Heart left ventricle (tissue), 16 donors: ENCODE data around the gene RLN1. TPM values are rescaled to one million over a fixed set of nuclear protein-coding genes. Genes with fewer than 3 reads are reported as not detected.

ENCODE experiments used
- ATAC-seq, 4 donors: fragments of 200-7000 bp; cut with Tn5 transposase; one replicate each; pipeline ENCODE4 v1.9.1; 2020 to 2022; ENCODE audit warnings: moderate library complexity in 4 of 4, mild to moderate bottlenecking in 3 of 4, moderate number of reproducible peaks in 1 of 4
- DNase-seq, 5 donors: peaks; one replicate each; pipeline ENCODE4 v3.0.0-alpha.2; 2020
- H3K27ac ChIP-seq, 12 donors: fragments of 200-600 bp; sonication (generic) in 4 of 12; one replicate each; pipeline versions ENCODE4 v1.5.0 to v1.8.0; 2016 to 2022; ENCODE audit warnings: mild to moderate bottlenecking in 2 of 12
- H3K27me3 ChIP-seq, 9 donors: fragments of 200-600 bp; sonication (generic) in 2 of 9; one replicate each; pipeline versions ENCODE4 v1.5.1 to v1.8.0; 2016 to 2022; ENCODE audit warnings: mild to moderate bottlenecking in 3 of 9
- H3K36me3 ChIP-seq, 9 donors: fragments of 200-600 bp; sonication (generic) in 2 of 9; one replicate each; pipeline versions ENCODE4 v1.5.0 to v1.8.0; 2018 to 2022; ENCODE audit warnings: mild to moderate bottlenecking in 2 of 9
- H3K4me1 ChIP-seq, 12 donors: fragments of 200-600 bp; sonication (generic) in 4 of 12; one replicate each; pipeline versions ENCODE4 v1.5.0 to v1.8.0; 2016 to 2022; ENCODE audit warnings: mild to moderate bottlenecking in 3 of 12
- H3K4me3 ChIP-seq, 12 donors: fragments of 200-600 bp; sonication (generic) in 4 of 12; one replicate each; pipeline versions ENCODE4 v1.5.0 to v1.8.0; 2017 to 2022; ENCODE audit warnings: mild to moderate bottlenecking in 9 of 12, moderate library complexity in 4 of 12
- H3K9me3 ChIP-seq, 12 donors: fragments of 200-600 bp; sonication (generic) in 4 of 12; one replicate each; pipeline versions ENCODE4 v1.5.0 to v1.8.0; 2016 to 2022; ENCODE audit warnings: mild to moderate bottlenecking in 1 of 12
- CTCF ChIP-seq, 12 donors: fragments of 200-600 bp; sonication (generic) in 4 of 12; IDR thresholded peaks; one replicate each; pipeline versions ENCODE4 v1.5.0 to v1.8.0; 2018 to 2022; ENCODE audit warnings: antibody characterized with exemption in 12 of 12, mild to moderate bottlenecking in 5 of 12
- POLR2A ChIP-seq, 2 donors: fragments of 450-650 bp; IDR thresholded peaks; one replicate each; pipeline ENCODE4 v1.6.1; 2017; ENCODE audit warnings: antibody characterized with exemption in 2 of 2, mild to moderate bottlenecking in 2 of 2, moderate library complexity in 2 of 2
- WGBS, 4 donors: extraction: QIAGEN DNeasy Blood & Tissue Kit in 2 of 4; methylation state at CpG; one replicate each; pipeline versions ENCODE4 v1.1.5 to v1.1.7; 2013 to 2018; 5-methylcytosine and 5-hydroxymethylcytosine counted together
- intact Hi-C, 10 donors: fragments of 100-400 bp; cut with DNase I; formaldehyde crosslinking; loops; one replicate each; pipeline versions ENCODE4 v1.11.1 to v1.14.2; 2022
- polyA plus RNA-seq, 2 donors: library from polyadenylated mRNA; stranded (reverse); fragments of 200-250 nt; gene quantifications; one replicate each; pipeline ENCODE4 v1.2.3, GENCODE V29; 2013
- total RNA-seq, 9 donors: library from RNA; depleted of rRNA in 2 of 9; stranded (reverse); fragments of >200 nt in 2 of 9; fragmentation: NEBNext Ultra II Directional in 3 of 9; extraction: Animal tissue kit (Norgen Biotek cat#: 25700) in 3 of 9; gene quantifications; one replicate each; pipeline versions ENCODE4 v1.1.0 to v1.2.4, GENCODE V29; 2016 to 2023
- donor health status: ischemic (EF 13 %, LVEDD 7.1; RV severe dilation, severe dysfunction).
- donor health status: healthy with polysubstance abuse.
- donor health status: DM: no; HTN: yes; CAD: no.
- donor health status: DM: no; HTN: no; CAD: no.
- donor health status: ischemic (EF 25% LVEDD 6.9; RV normal size, moderate dysfunction).
- donor health status: ischemic (EF 25% LVEDD 5.7; RV mildly dilated, moderate dysfunction).
- donor health status: healthy.
- donor health status: DM: yes; HTN: yes; CAD: no.
- donor health status: ischemic (EF 35%, LVEDD 5.7; RV mildly dilated, moderate dysfunction).
- donor health status: nonischemic (EF 11% LVEDD 7.7; RV severe dilation, severe dysfunction).
- donor health status: DM: yes; HTN: yes; CAD: no.
- donor health status: PGD.
- donor health status: ischemic (EF 29% LVEDD 5.4; RV normal size, mild dysfunction).
- donor health status: nonischemic (EF 23%, LVEDD 6.1; RV moderate dilation, normal function).

RLN1 gene
- total and polyA plus RNA-seq, 11 donors: 0.18 to 0.40 (median 0.28) TPM; not detected in 8

DNA sequence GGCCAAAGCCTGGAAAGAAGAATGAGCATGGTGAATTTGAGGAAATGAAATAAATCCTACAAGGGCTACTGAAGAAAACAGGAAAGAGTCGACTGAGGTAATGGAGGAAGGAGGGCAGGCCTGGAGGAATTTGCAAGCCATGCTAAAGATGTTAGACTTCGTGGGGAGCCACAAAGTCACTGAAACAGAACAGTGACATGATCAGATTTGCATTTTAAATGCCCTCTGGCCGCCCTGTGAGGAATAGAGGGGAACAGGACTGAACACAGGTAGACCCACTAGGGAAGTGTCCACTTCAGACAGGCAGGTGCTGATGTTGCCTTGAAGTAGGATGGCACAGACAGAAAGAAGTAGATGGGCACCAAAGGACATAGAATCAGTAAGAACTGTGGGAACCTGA, 42.8 kb upstream of the RLN1 start:
- Histone ChIP-seq H3K9me3 (no peaks in the 10 kb centered on the region), H3K27me3 (no peaks in the 10 kb centered on the region), H3K4me3 (no peak overlapping the region), H3K27ac (no peak overlapping the region), H3K4me1 (peaks cover 0 to 3% (median 0%) of the 10 kb centered on the region in 12 donors), H3K36me3 (peaks cover 0 to 7% (median 0%) of the 10 kb centered on the region in 9 donors)
- DNase-seq: no peak
- TF ChIP-seq CTCF (IDR thresholded peaks at IDR 0.05) (no peak), POLR2A (IDR thresholded peaks at IDR 0.05) (no peak)
- ATAC-seq: no peak
- intact Hi-C loops: no loop called here
- 81 to 87% (median 83%) methylated on average over 3 of the region's 3 CpGs for WGBS, 4 donors

DNA sequence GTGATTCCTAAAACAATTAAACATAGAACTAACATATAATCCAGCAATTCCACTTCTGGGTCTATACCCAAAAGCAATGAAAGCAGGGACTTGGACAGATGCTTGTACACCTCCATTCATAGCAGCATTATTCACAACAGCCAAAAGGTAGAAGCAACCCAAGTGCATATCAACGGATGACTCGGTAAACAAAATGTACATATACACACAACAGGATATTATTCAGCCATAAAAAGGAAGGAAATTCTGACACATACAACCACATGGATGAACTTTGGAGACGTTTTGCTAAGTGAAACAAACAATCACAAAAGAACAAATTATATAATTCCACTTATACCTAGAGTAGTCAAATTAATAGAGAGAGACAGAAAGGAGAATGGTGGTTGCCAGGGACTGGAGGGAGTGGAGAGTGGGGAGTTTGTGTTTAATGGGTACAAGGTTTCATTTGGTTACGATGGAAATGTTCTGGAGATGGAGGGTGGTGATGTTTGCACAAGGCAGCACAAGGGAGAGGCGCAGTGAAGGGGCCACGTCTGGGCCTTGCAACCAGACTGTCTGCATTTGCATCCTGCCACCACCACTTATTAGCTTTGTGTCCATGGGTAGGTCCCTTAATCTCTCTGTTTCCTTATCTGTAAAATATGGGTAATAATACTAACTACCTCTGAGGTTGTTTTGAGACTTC, 36.3 kb upstream of the RLN1 start:
- WGBS, 4 donors: 79 to 85% (median 81%) methylated on average over 6 of the region's 6 CpGs
- Histone ChIP-seq H3K36me3 (peaks cover 0 to 2% (median 0%) of the 10 kb centered on the region in 9 donors), H3K4me3 (no peak overlapping the region), H3K4me1 (peaks cover 0 to 10% (median 0%) of the 10 kb centered on the region in 12 donors), H3K9me3 (no peaks in the 10 kb centered on the region), H3K27me3 (no peaks in the 10 kb centered on the region), H3K27ac (no peak overlapping the region)
- intact Hi-C loops: no loop called here
- TF ChIP-seq POLR2A (IDR thresholded peaks at IDR 0.05): no peak
- TF ChIP-seq CTCF (IDR thresholded peaks at IDR 0.05): no peak
- ATAC-seq (no peak), DNase-seq (no peak)

DNA sequence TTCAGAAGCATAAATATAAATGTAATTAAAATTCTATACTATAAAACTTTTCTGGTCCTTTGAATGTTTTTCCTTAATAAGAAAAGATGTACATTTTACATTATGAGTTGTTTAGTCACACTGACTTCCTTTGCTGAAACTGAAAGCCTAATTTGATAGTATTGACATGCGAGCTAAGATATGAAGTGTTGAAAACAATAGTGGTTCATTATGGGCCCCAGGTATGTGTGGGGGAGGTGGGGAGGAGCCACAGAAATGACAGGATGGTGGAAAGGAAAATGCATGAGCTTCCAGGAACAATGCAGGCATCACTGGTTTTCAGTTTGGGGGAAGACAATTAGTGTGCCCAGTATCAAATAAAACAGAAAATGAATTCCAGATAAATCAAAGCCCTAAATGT, 35.4 kb upstream of the RLN1 start:
- no peaks in the 10 kb centered on the region for H3K9me3 ChIP-seq
- peaks cover 0 to 10% (median 0%) of the 10 kb centered on the region in 12 donors for H3K4me1 ChIP-seq
- DNase-seq (no peak), ATAC-seq (no peak)
- no peak overlapping the region for H3K4me3 ChIP-seq
- no peak overlapping the region for H3K27ac ChIP-seq
- WGBS, 4 donors: 42 to 53% (median 48%) methylated on average over 1 of the region's 1 CpG
- intact Hi-C loops: no loop called here
- H3K36me3 ChIP-seq: no peaks in the 10 kb centered on the region
- no peak for TF ChIP-seq CTCF (IDR thresholded peaks at IDR 0.05)
- TF ChIP-seq POLR2A (IDR thresholded peaks at IDR 0.05): no peak
- H3K27me3 ChIP-seq: no peaks in the 10 kb centered on the region

- H3K36me3 ChIP-seq: peaks cover 0 to 8% (median 0%) of the 10 kb centered on the region in 9 donors
- peaks cover 0 to 10% (median 0%) of the 10 kb centered on the region in 12 donors for H3K9me3 ChIP-seq
- no peak overlapping the region for H3K4me3 ChIP-seq
- H3K27ac ChIP-seq: no peak overlapping the region
- TF ChIP-seq POLR2A (IDR thresholded peaks at IDR 0.05) (no peak), CTCF (IDR thresholded peaks at IDR 0.05) (no peak)
- intact Hi-C loops: no loop called here
- H3K27me3 ChIP-seq: no peaks in the 10 kb centered on the region
- H3K4me1 ChIP-seq: peaks cover 0 to 14% (median 0%) of the 10 kb centered on the region in 12 donors
- ATAC-seq (no peak), DNase-seq (no peak)
- WGBS, 4 donors: 54 to 65% (median 57%) methylated on average over 3 of the region's 3 CpGs
These were observed 24.8 kb upstream of the RLN1 start for GRCh38 chr9:5364294-5365024.
